Skeletal muscle satellite cell (primary cell): ENCODE data around the gene RPL36AL. TPM values are rescaled to one million over a fixed set of nuclear protein-coding genes. Genes with fewer than 3 reads are reported as not detected.

ENCODE experiments used
- small RNA-seq: library from RNA; depleted of rRNA; stranded (forward); fragments of <200 nt; gene quantifications from one replicate; pipeline ENCODE3, GENCODE V24; 2012

Gene RPL36AL

Small RNA genes within 50 kb of the gene (small RNA-seq; reads per million reads assigned to genes)
- gene AL139099.3 (not detected), gene AL139099.4 (not detected), gene RF00019 (not detected)
